Activated CD8-positive, alpha-beta T cell treated with anti-CD3 and anti-CD28 coated beads, Interleukin-2, amount 10 ng/mL, durations not matched to agents 7 days and 5 days (primary cell): Measurements from ENCODE around the gene SPATC1L. TPM values are rescaled to one million over a fixed set of nuclear protein-coding genes. Genes with fewer than 3 reads are reported as not detected.

ENCODE experiments used
- ATAC-seq: fragments of 150-1000 bp; cut with Tn5 transposase; one replicate; pipeline ENCODE4 v1.10.0; 2021; ENCODE audit warnings: moderate library complexity
- CTCF ChIA-PET: fragments of 350-600 bp; sonication (Branson Sonifier 250); formaldehyde crosslinking; loops from one replicate; lab custom pipeline; 2021; ENCODE audit warnings: antibody characterized with exemption; lab: Charles Lee
- POLR2A ChIA-PET: fragments of 350-600 bp; sonication (Branson Sonifier 250); formaldehyde crosslinking; loops from one replicate; lab custom pipeline; 2021; ENCODE audit warnings: antibody characterized with exemption; lab: Charles Lee
- DNase-seq: peaks from one replicate; pipeline ENCODE4 v3.0.0-alpha.2; 2020
- H3K27ac Mint-ChIP-seq: one replicate; pipeline ENCODE4 v1.8.0; 2021; ENCODE audit warnings: mild to moderate bottlenecking, mixed read lengths
- H3K27me3 Mint-ChIP-seq: one replicate; pipeline ENCODE4 v1.8.0; 2021; ENCODE audit warnings: low read depth, mixed read lengths
- H3K36me3 Mint-ChIP-seq: one replicate; pipeline ENCODE4 v1.8.0; 2021; ENCODE audit warnings: low read depth, mixed read lengths
- H3K4me1 Mint-ChIP-seq: one replicate; pipeline ENCODE4 v1.8.0; 2021; ENCODE audit warnings: low read depth, mixed read lengths
- H3K4me3 Mint-ChIP-seq: one replicate; pipeline ENCODE4 v1.8.0; 2021; ENCODE audit warnings: mild to moderate bottlenecking, mixed read lengths
- H3K9me3 Mint-ChIP-seq: one replicate; pipeline ENCODE4 v1.8.0; 2022; ENCODE audit warnings: mixed read lengths; ENCODE audit not compliant: insufficient read depth
- total RNA-seq, 2 experiments: library from RNA; stranded (reverse); gene quantifications; one replicate each; pipeline ENCODE4 v1.2.3, GENCODE V29; 2021

SPATC1L gene
- total RNA-seq, 2 experiments from 2014 or later, result 14.4 to 17.5 TPM

- H3K27me3 Mint-ChIP-seq, result no peaks in the 10 kb centered on the region
- POLR2A ChIA-PET, result no interaction called here
These were observed 65.1 kb downstream of the SPATC1L start for GRCh38 chr21:46119144-46119636.

GRCh38 chr21:46118316-46119143 lies 65.7 kb downstream of the SPATC1L start:
- no peak overlapping the region for H3K27ac Mint-ChIP-seq
- ATAC-seq, result no peak
- POLR2A ChIA-PET, result no interaction called here

More at GRCh38 chr21:46119144-46119636, 65.1 kb downstream of the SPATC1L start:
- DNase-seq (no peak), ATAC-seq (no peak)
- H3K36me3 Mint-ChIP-seq, result no peaks in the 10 kb centered on the region
- no peaks in the 10 kb centered on the region for H3K4me1 Mint-ChIP-seq
- H3K27ac Mint-ChIP-seq, result no peak overlapping the region
- CTCF ChIA-PET, result no interaction called here
- no peak overlapping the region for H3K4me3 Mint-ChIP-seq
- H3K9me3 Mint-ChIP-seq, result peaks cover 3% of the 10 kb centered on the region

DNA sequence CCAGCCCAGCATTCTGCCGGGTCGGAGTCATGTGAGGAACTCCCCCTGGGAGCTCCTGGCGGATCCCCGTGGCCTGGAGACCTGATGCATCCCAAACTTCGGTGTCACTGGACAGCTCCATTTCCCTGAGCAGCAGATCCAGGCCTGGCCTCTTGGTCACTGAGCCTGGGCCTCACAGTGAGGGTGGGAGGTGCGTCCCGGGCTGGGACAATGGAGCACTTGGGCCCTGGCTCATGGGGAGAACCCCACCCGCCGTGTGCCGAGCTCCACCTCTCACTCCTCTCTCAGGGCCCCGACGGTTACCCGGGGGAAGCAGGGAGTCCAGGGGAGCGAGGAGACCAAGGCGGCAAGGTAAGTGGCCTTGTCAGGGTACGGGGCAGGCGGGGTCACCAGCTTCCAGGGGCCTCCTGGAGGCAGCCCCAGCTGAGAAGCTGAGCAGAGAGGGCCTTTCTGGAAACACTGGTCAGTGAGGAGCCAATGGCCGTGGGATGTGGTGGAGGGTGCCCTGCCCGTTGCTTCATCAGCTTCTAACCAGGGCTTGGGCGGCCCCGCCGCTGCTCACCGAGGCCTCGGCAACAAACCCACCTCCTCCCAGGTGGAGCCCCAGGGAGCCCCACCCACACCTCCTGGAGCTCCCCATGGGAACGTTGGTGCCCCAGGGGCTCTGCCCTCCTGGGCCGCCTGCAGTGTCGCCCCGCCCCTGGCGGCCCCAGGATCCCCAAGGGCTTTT lies 66.5 kb downstream of the SPATC1L start:
- no peaks in the 10 kb centered on the region for H3K27me3 Mint-ChIP-seq
- H3K4me3 Mint-ChIP-seq, result no peak overlapping the region
- CTCF ChIA-PET, result no interaction called here
- ATAC-seq (no peak), DNase-seq (no peak)
- H3K36me3 Mint-ChIP-seq, result no peaks in the 10 kb centered on the region
- no peak overlapping the region for H3K27ac Mint-ChIP-seq
- peaks cover 3% of the 10 kb centered on the region for H3K9me3 Mint-ChIP-seq
- H3K4me1 Mint-ChIP-seq, result no peaks in the 10 kb centered on the region
- POLR2A ChIA-PET, result no interaction called here

More at GRCh38 chr21:46118316-46119143, 65.7 kb downstream of the SPATC1L start:
- no peaks in the 10 kb centered on the region for H3K4me1 Mint-ChIP-seq
- peaks cover 3% of the 10 kb centered on the region for H3K9me3 Mint-ChIP-seq
- no peak for DNase-seq
- H3K4me3 Mint-ChIP-seq, result no peak overlapping the region
- H3K27me3 Mint-ChIP-seq, result no peaks in the 10 kb centered on the region
- CTCF ChIA-PET, result no interaction called here
- no peaks in the 10 kb centered on the region for H3K36me3 Mint-ChIP-seq

DNA sequence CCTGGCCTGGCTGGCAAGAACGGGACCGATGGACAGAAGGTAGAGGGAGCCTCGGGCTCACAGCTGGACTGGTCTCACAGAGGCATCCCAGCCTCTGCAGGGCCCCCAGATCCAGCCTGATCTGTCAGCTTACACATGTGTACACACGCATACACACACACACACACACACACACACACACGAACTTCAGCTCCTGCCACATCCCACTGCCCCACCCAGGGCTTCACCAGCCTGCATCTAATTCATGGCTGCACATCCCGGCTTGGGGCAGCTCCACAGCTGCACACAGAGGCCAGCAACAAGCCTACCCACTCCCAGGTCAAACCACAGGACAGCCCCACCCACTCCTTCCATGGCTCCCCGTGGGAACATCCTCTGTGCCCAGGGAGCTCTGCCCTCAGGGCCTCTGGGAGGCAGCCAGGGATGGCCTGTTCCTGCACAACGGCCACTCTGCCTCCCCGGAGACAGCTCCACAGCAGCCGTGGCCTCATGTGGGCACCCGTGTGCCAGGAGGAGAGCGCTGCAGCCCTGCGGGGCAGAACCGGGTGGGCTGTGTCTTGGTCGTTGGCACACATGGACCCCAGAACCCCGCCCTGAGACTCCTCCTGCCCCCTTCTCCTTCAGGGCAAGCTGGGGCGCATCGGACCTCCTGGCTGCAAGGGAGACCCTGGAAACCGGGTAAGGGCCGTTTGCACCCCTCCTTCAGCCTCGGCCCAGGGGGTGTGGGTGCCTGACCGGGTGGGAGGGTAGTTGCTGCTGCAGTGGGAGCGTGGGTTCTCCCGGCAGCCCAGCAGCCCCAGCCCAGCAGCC lies 67.3 kb downstream of the SPATC1L start:
- no peaks in the 10 kb centered on the region for H3K27me3 Mint-ChIP-seq

GRCh38 chr21:46116189-46116775 lies 68.0 kb downstream of the SPATC1L start:
- ChIA-PET CTCF (interaction anchor here (1.0 kb wide), 1 partner anchor 28 kb away, joined by 3 read pairs; no protein-coding TSS in a partner anchor), POLR2A (no interaction called here)
- Mint-ChIP-seq H3K4me1 (no peaks in the 10 kb centered on the region), H3K9me3 (peaks cover 3% of the 10 kb centered on the region), H3K4me3 (no peak overlapping the region), H3K36me3 (no peaks in the 10 kb centered on the region), H3K27ac (no peak overlapping the region), H3K27me3 (no peaks in the 10 kb centered on the region)
- ATAC-seq, result no peak
- DNase-seq, result no peak

More for the DNA sequence above, 67.3 kb downstream of the SPATC1L start:
- no peak overlapping the region for H3K4me3 Mint-ChIP-seq
- no peak overlapping the region for H3K27ac Mint-ChIP-seq
- DNase-seq (no peak), ATAC-seq (no peak)
- H3K36me3 Mint-ChIP-seq, result no peaks in the 10 kb centered on the region
- POLR2A ChIA-PET, result no interaction called here
- peaks cover 3% of the 10 kb centered on the region for H3K9me3 Mint-ChIP-seq
- no peaks in the 10 kb centered on the region for H3K4me1 Mint-ChIP-seq
- CTCF ChIA-PET, result interaction anchor here (1.0 kb wide), 1 partner anchor 27 kb away, joined by 3 read pairs; no protein-coding TSS in a partner anchor

GRCh38 chr21:46115441-46116188 lies 68.6 kb downstream of the SPATC1L start:
- H3K4me3 Mint-ChIP-seq, result no peak overlapping the region
- H3K27me3 Mint-ChIP-seq, result no peaks in the 10 kb centered on the region
- ATAC-seq, result no peak
- H3K9me3 Mint-ChIP-seq, result peaks cover 3% of the 10 kb centered on the region
- POLR2A ChIA-PET, result no interaction called here
- no peak overlapping the region for H3K27ac Mint-ChIP-seq
- H3K4me1 Mint-ChIP-seq, result no peaks in the 10 kb centered on the region
- no peak for DNase-seq
- no peaks in the 10 kb centered on the region for H3K36me3 Mint-ChIP-seq
- CTCF ChIA-PET, result interaction anchor here (1.0 kb wide), 1 partner anchor 28 kb away, joined by 3 read pairs; no protein-coding TSS in a partner anchor

DNA sequence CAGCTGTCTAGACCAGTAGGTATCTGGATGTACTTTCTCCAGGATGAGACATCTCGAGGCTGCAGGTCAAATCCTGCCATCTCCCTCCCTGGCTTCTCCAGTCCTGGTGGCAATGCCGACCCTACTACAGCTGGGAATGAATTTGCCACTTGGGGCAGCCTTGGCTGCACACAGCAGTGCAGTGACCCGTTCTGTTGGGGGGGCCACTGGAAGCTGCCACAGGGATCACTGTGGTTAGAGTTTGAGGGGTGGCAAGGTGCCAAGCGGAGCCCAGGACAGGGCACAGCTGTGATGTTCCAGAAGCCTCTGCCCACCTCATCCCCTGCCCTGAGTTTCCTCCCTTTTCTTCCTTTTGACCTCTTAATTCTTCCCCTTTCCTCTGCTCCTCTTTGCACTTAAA lies 69.3 kb downstream of the SPATC1L start:
- Mint-ChIP-seq H3K9me3 (peaks cover 3% of the 10 kb centered on the region), H3K4me3 (no peak overlapping the region), H3K27me3 (no peaks in the 10 kb centered on the region), H3K27ac (no peak overlapping the region), H3K4me1 (no peaks in the 10 kb centered on the region), H3K36me3 (no peaks in the 10 kb centered on the region)
- ChIA-PET CTCF (no interaction called here), POLR2A (no interaction called here)
- no peak for ATAC-seq
- DNase-seq, result no peak

DNA sequence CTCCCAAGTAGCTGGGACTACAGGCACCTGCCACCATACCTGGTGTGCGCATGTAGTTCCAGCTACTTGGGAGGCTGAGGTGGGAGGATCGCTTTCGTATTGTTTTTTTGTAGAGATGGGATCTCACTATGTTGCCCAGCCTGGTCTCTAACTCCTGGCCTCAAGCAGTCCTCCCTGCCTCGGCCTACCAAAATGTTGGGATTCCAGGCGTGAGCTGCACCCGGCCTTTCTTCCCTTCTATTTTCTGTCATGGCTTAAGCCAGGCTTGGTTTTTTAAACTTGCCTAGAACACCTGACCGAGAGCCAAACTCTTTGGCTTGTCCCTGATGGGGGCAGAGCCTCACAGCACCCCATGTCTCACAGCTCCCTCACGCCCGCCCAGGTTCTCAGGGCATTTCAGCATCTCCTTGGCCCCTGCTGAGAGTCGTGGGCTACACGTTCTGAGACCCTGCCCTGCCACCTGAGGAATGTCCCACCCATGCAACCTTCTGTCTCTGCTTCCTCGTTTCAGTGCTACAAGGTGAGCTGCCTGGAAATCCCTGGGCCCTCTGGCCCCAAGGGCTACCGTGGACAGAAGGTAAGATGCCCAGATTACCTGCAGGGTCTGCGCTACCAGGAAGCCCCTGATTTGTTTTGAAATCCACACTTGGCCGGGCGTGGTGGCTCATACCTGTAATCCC lies 70.6 kb downstream of the SPATC1L start:
- H3K36me3 Mint-ChIP-seq, result no peaks in the 10 kb centered on the region
- POLR2A ChIA-PET, result no interaction called here
- no peak overlapping the region for H3K27ac Mint-ChIP-seq
- no peak for DNase-seq
- CTCF ChIA-PET, result interaction anchor here (1.6 kb wide), 1 partner anchor 140 kb away, joined by 3 read pairs; no protein-coding TSS in a partner anchor
- H3K4me3 Mint-ChIP-seq, result no peak overlapping the region
- ATAC-seq, result no peak
- peaks cover 4% of the 10 kb centered on the region for H3K9me3 Mint-ChIP-seq
- no peaks in the 10 kb centered on the region for H3K4me1 Mint-ChIP-seq
- no peaks in the 10 kb centered on the region for H3K27me3 Mint-ChIP-seq

- Mint-ChIP-seq H3K4me3 (no peak overlapping the region), H3K27me3 (no peaks in the 10 kb centered on the region), H3K27ac (no peak overlapping the region), H3K4me1 (no peaks in the 10 kb centered on the region), H3K9me3 (peaks cover 12% of the 10 kb centered on the region), H3K36me3 (peaks cover under 1% of the 10 kb centered on the region)
- ChIA-PET POLR2A (no interaction called here), CTCF (interaction anchor here (1.6 kb wide), 1 partner anchor 139 kb away, joined by 3 read pairs; no protein-coding TSS in a partner anchor)
- ATAC-seq, result no peak
- DNase-seq, result no peak
These were observed 71.5 kb downstream of the SPATC1L start for GRCh38 chr21:46112725-46113215.
